ENCODE data around the gene RILPL1. TPM values are rescaled to one million over a fixed set of nuclear protein-coding genes. Genes with fewer than 3 reads are reported as not detected.

Gene RILPL1
- total and polyA plus RNA-seq, 9 of the 15 experiments (the other 6 are each of a cell fraction or from before 2014, with no cell fraction given), result 0.25 to 10.6 (median 8.6) TPM

DNA sequence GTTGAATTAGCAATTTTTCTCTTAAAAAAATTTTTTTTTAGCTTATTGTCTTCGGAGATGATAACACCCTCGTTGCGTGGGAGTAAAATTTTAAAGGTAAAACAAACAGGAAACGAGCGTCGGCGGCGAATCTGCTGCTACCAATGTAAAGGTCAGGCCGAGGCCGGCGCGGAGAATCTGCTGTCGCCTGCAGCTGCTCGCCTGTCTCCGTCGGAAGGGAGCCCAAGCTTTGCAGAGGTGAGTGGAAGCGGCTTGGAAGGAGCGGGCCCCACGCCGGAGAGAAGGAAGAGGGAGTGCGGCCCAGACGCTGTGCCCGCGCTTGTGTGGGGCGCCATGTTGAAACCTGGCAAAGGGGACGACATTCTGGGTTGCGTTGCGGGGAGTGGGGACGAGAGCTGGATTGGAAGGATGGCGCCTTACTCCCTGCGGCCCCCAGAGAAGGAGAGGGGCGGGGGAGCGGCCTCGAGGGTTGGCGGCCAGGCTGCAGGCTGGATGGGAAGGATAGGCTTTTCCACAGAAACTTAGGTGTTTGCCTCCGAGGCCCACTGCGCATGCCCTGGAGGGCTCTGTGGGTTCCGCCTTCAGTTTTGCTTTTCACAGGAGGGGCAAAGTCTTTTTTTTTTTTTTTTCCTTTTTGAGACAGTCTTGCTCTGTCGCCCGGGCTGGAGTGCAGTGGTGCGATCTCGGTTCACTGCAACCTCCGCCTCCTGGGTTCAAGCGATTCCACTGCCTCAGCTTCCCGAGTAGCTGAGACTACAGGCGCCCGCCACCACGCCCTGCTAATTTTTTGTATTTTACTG lies 75.3 kb downstream of the RILPL1 start, which contains the start of gene SNRNP35 (continued):
- peak; percentile 35; the same call in 1 of the 2 replicates for TF ChIP-seq ZKSCAN1 (IDR thresholded peaks at IDR 0.05; ENCODE audit: low read depth, low read length)
- TF ChIP-seq KAT7 (CRISPR knock-in tag; IDR thresholded peaks at IDR 0.05; ENCODE audit: borderline replicate concordance), result peak; percentile 91; the same call in 1 of the 2 replicates
- TF ChIP-seq ZNF79 (CRISPR knock-in tag; IDR thresholded peaks at IDR 0.05; ENCODE audit: low read depth), result no peak
- no peak for TF ChIP-seq CREBBP (IDR thresholded peaks at IDR 0.05; ENCODE audit: low read depth, low read length)
- no peak for TF ChIP-seq NFIX (CRISPR knock-in tag; IDR thresholded peaks at IDR 0.05; ENCODE audit: low read depth)
- peak in 1 of 2 experiments; percentile 66; a peak in 2 of 4 replicates for TF ChIP-seq SIN3A (IDR thresholded peaks at IDR 0.05; ENCODE audit: borderline replicate concordance in 2 of 2, control insufficient read depth in 1 of 2, low read depth in 2 of 2, low read length in 2 of 2)
- peak in 1 of 2 experiments; percentile 71; a peak in 2 of 4 replicates for TF ChIP-seq TRIM24 (IDR thresholded peaks at IDR 0.05)
- no peak for TF ChIP-seq TGIF2 (CRISPR knock-in tag; IDR thresholded peaks at IDR 0.05)
- peak; percentile 47; the same call in 1 of the 2 replicates for TF ChIP-seq BCOR (IDR thresholded peaks at IDR 0.05)
- peak; percentile 68 for TF ChIP-seq TRIM28 (IDR thresholded peaks at IDR 0.05)
- TF ChIP-seq, protein P1, sequence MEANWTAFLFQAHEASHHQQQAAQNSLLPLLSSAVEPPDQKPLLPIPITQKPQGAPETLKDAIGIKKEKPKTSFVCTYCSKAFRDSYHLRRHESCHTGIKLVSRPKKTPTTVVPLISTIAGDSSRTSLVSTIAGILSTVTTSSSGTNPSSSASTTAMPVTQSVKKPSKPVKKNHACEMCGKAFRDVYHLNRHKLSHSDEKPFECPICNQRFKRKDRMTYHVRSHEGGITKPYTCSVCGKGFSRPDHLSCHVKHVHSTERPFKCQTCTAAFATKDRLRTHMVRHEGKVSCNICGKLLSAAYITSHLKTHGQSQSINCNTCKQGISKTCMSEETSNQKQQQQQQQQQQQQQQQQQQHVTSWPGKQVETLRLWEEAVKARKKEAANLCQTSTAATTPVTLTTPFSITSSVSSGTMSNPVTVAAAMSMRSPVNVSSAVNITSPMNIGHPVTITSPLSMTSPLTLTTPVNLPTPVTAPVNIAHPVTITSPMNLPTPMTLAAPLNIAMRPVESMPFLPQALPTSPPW (CRISPR knock-in tag; IDR thresholded peaks at IDR 0.05), result peak; percentile 47
- no peak for TF ChIP-seq ZNF253 (CRISPR knock-in tag; conservative IDR thresholded peaks at IDR 0.05)
- no peak for TF ChIP-seq ZNF217 (CRISPR knock-in tag; IDR thresholded peaks at IDR 0.05)
- no peak for TF ChIP-seq ZNF347 (CRISPR knock-in tag; IDR thresholded peaks at IDR 0.05; ENCODE audit: low read depth)
- no peak for TF ChIP-seq MTA2 (IDR thresholded peaks at IDR 0.05; ENCODE audit: low read depth)
- TF ChIP-seq, protein P2, sequence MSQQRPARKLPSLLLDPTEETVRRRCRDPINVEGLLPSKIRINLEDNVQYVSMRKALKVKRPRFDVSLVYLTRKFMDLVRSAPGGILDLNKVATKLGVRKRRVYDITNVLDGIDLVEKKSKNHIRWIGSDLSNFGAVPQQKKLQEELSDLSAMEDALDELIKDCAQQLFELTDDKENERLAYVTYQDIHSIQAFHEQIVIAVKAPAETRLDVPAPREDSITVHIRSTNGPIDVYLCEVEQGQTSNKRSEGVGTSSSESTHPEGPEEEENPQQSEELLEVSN (IDR thresholded peaks at IDR 0.05; ENCODE audit: borderline replicate concordance in 1 of 2, extremely low read depth in 1 of 2, insufficient read depth in 1 of 2, insufficient read length in 1 of 2, low read depth in 1 of 2, low read length in 1 of 2, poor library complexity in 1 of 2, severe bottlenecking in 1 of 2), result peak; percentile 76 to 77
- TF ChIP-seq RFX1 (IDR thresholded peaks at IDR 0.05), result no peak
- TF ChIP-seq, protein P3, sequence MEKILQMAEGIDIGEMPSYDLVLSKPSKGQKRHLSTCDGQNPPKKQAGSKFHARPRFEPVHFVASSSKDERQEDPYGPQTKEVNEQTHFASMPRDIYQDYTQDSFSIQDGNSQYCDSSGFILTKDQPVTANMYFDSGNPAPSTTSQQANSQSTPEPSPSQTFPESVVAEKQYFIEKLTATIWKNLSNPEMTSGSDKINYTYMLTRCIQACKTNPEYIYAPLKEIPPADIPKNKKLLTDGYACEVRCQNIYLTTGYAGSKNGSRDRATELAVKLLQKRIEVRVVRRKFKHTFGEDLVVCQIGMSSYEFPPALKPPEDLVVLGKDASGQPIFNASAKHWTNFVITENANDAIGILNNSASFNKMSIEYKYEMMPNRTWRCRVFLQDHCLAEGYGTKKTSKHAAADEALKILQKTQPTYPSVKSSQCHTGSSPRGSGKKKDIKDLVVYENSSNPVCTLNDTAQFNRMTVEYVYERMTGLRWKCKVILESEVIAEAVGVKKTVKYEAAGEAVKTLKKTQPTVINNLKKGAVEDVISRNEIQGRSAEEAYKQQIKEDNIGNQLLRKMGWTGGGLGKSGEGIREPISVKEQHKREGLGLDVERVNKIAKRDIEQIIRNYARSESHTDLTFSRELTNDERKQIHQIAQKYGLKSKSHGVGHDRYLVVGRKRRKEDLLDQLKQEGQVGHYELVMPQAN (IDR thresholded peaks at IDR 0.05; ENCODE audit: borderline replicate concordance), result no peak
- TF ChIP-seq BCL6 (CRISPR knock-in tag; IDR thresholded peaks at IDR 0.05), result no peak
- TF ChIP-seq ZNF785 (CRISPR knock-in tag; IDR thresholded peaks at IDR 0.05), result no peak
- no peak for TF ChIP-seq BRF1 (IDR thresholded peaks at IDR 0.05; ENCODE audit: borderline replicate concordance, extremely low read depth, insufficient read length)
- peak; percentile 95 for TF ChIP-seq TAF7 (tag; IDR thresholded peaks at IDR 0.05)
- TF ChIP-seq NCOR1 (IDR thresholded peaks at IDR 0.05), result peak; percentile 41
- peak; percentile 44 for TF ChIP-seq CREB1 (IDR thresholded peaks at IDR 0.05)
- TF ChIP-seq CREB1 (CRISPR knock-in tag; IDR thresholded peaks at IDR 0.05), result peak; percentile 55; the same call in 1 of the 2 replicates

All from K562 (cell line).